Measurements from ENCODE around the gene KLHL41. TPM values are rescaled to one million over a fixed set of nuclear protein-coding genes. Genes with fewer than 3 reads are reported as not detected.

Gene KLHL41
- total RNA-seq, result under 1 TPM; 0.13 to 0.98 (median 0.73) TPM

GRCh38 chr2:169509298-169509885 lies at the start of gene KLHL41:
Gene KLHL41, plus strand, starts transcription at chr2:169509702. Its CDS starts 77 bp downstream, at chr2:169509779.
- WGBS, 2 donors, result 75 to 79% methylated on average over 4 of the region's 4 CpGs
- no peak within 1 kb of the TSS for H3K4me3 ChIP-seq (ENCODE audit: low read depth, poor library complexity, severe bottlenecking)
- intact Hi-C loops (cut with DNase I; ENCODE audit: low total_unique reads), result no loop called here
- DNase-seq (ENCODE audit: low spot score in 2 of 2), result no peak
- no peak for TF ChIP-seq POLR2A (IDR thresholded peaks at IDR 0.05)
- TF ChIP-seq, protein P1, sequence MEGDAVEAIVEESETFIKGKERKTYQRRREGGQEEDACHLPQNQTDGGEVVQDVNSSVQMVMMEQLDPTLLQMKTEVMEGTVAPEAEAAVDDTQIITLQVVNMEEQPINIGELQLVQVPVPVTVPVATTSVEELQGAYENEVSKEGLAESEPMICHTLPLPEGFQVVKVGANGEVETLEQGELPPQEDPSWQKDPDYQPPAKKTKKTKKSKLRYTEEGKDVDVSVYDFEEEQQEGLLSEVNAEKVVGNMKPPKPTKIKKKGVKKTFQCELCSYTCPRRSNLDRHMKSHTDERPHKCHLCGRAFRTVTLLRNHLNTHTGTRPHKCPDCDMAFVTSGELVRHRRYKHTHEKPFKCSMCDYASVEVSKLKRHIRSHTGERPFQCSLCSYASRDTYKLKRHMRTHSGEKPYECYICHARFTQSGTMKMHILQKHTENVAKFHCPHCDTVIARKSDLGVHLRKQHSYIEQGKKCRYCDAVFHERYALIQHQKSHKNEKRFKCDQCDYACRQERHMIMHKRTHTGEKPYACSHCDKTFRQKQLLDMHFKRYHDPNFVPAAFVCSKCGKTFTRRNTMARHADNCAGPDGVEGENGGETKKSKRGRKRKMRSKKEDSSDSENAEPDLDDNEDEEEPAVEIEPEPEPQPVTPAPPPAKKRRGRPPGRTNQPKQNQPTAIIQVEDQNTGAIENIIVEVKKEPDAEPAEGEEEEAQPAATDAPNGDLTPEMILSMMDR (IDR thresholded peaks at IDR 0.05), result no peak

- 80 to 84% methylated on average over 1 of the region's 1 CpG for WGBS, 2 donors
- intact Hi-C loops (cut with DNase I; ENCODE audit: low total_unique reads), result no loop called here
- H3K4me3 ChIP-seq (ENCODE audit: low read depth, poor library complexity, severe bottlenecking), result no peak overlapping the region
- TF ChIP-seq, protein P1 (IDR thresholded peaks at IDR 0.05), result no peak
- TF ChIP-seq POLR2A (IDR thresholded peaks at IDR 0.05), result no peak
- no peak for DNase-seq (ENCODE audit: low spot score in 2 of 2)
Observed at GRCh38 chr2:169461143-169461542, 48.4 kb upstream of the KLHL41 start.

GRCh38 chr2:169462896-169463695 lies 46.4 kb upstream of the KLHL41 start:
- 25 to 37% methylated on average over 4 of the region's 4 CpGs for whole genome bisulfite sequencing, 2 donors
- TF ChIP-seq, protein P1 (IDR thresholded peaks at IDR 0.05), result no peak
- TF ChIP-seq POLR2A (IDR thresholded peaks at IDR 0.05), result no peak
- intact Hi-C loops (cut with DNase I; ENCODE audit: low total_unique reads), result no loop called here

DNA sequence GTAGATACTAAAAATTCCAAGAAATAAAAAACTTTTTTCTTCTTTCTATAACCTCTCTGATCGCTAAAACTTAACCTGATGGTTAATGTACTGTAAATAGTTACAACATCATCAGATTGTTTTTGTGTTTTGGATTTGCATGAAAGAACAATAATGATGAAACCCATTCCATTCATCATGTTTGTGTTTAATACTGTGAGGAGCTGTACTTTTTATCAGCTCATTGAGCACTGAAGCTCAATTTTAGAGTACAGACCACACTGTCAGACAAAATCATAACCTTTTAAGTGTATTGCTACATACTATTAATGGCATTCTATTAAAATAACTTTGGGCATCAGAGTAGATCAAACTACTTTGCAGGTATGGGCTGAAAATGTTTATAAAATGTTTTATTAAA lies 45.0 kb upstream of the KLHL41 start:
- no peak for DNase-seq (ENCODE audit: low spot score in 2 of 2)
- H3K4me3 ChIP-seq (ENCODE audit: low read depth, poor library complexity, severe bottlenecking), result no peak overlapping the region
- intact Hi-C loops (cut with DNase I; ENCODE audit: low total_unique reads), result no loop called here
- no peak for TF ChIP-seq POLR2A (IDR thresholded peaks at IDR 0.05)
- WGBS, 2 donors, result 71 to 85% methylated on average over 1 of the region's 1 CpG

More at GRCh38 chr2:169462896-169463695, 46.4 kb upstream of the KLHL41 start:
- no peak overlapping the region for H3K4me3 ChIP-seq (ENCODE audit: low read depth, poor library complexity, severe bottlenecking)
- no peak for DNase-seq (ENCODE audit: low spot score in 2 of 2)

DNA sequence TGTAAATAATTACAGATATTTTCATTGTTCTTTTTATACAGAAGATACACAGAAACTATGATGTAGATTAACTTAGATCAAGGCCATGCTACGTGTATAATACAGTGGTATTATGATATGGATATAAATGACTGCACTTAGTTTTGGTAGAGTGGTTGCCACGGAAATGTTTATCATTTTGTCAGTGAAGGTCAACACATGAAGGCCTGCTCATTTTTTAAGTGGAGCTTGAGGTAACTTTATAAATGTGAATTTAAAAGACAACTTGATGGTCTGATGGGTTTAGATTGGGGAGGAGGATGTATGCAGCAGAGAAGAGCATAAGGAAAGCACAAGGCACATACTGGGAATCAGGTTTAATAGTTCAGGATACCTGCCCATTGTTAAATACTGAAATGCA lies 44.6 kb upstream of the KLHL41 start:
- intact Hi-C loops (cut with DNase I; ENCODE audit: low total_unique reads), result no loop called here
- no peak for DNase-seq (ENCODE audit: low spot score in 2 of 2)
- 78 to 81% methylated on average over 2 of the region's 2 CpGs for WGBS, 2 donors
- TF ChIP-seq, protein P1 (IDR thresholded peaks at IDR 0.05), result no peak
- no peak for TF ChIP-seq POLR2A (IDR thresholded peaks at IDR 0.05)
- H3K4me3 ChIP-seq (ENCODE audit: low read depth, poor library complexity, severe bottlenecking), result no peak overlapping the region

- intact Hi-C loops (cut with DNase I; ENCODE audit: low total_unique reads), result no loop called here
- H3K4me3 ChIP-seq (ENCODE audit: low read depth, poor library complexity, severe bottlenecking), result no peak overlapping the region
- WGBS, 2 donors, result 96 to 100% methylated on average over 1 of the region's 1 CpG
- TF ChIP-seq POLR2A (IDR thresholded peaks at IDR 0.05), result no peak
- DNase-seq (ENCODE audit: low spot score in 2 of 2), result no peak
Observed at GRCh38 chr2:169468841-169469240, 40.7 kb upstream of the KLHL41 start.
